ENCODE measurements around the gene PSME1.
"Not testable (repeated sequence)": the region's sequence is repeated elsewhere in the genome, so short reads cannot be mapped to it uniquely, and the experiment has no call there.

PSME1 gene

DNA sequence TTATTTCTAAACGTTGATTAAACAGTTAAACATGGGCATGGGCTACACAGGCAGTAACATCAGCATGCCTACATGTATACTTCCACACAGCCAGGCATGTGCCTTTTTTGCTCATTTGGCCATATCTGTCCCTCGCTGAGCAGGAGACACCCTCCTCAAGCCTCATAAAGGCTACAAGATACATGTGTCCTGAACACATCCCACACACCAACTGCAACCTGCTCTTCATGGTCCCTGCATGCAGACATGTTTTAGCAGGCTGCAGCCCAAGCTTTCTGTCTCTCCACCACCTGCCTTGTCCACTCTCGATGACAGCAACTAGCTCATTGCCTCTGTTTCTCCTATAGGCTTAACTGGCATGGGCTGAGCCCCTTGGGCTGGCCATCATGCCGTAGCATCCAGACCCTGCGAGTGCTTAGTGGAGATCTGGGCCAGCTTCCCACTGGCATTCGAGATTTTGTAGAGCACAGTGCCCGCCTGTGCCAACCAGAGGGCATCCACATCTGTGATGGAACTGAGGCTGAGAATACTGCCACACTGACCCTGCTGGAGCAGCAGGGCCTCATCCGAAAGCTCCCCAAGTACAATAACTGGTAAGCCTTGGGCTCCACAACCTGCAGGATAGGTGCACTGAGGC lies 39.3 kb upstream of the PSME1 start:
- peaks cover 8% of the 10 kb centered on the region for H3K27me3 ChIP-seq (ENCODE audit: insufficient read depth, low read length)
- no peaks in the 10 kb centered on the region for H3K9me3 ChIP-seq (ENCODE audit: insufficient read depth, low read depth, low read length)
- no peak overlapping the region for H3K9ac ChIP-seq (ENCODE audit: low read depth, low read length)
- no peak overlapping the region for H3K4me3 ChIP-seq (ENCODE audit: low read length)
- H3K36me3 ChIP-seq (ENCODE audit: insufficient read depth, low read depth, low read length), result peaks cover 45% of the 10 kb centered on the region
- H3K27ac ChIP-seq (ENCODE audit: low read length), result no peak overlapping the region
- peaks cover 8% of the 10 kb centered on the region; the same call in 1 of the 2 replicates for H3K4me1 ChIP-seq (ENCODE audit: insufficient read depth, low read length)

DNA sequence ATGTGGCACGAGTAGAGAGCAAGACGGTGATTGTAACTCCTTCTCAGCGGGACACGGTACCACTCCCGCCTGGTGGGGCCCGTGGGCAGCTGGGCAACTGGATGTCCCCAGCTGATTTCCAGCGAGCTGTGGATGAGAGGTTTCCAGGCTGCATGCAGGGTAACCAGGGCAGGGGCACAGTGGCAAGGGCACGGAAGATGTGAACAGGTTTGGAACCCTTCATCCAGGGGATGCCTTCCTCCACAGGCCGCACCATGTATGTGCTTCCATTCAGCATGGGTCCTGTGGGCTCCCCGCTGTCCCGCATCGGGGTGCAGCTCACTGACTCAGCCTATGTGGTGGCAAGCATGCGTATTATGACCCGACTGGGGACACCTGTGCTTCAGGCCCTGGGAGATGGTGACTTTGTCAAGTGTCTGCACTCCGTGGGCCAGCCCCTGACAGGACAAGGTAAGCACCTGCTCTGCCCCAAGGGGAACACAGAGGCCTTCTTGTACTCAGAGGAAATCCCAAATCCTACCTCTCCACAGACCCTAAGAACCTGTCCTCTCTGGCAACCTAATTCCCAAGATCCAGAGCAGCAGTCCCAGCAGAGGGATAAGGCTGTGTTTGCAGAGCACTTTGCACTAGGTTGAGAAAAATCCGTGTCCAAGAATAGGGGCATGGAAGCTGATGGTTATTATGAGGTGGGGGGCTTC lies 37.6 kb upstream of the PSME1 start:
- Histone ChIP-seq H3K9me3 (ENCODE audit: insufficient read depth, low read depth, low read length) (no peaks in the 10 kb centered on the region), H3K36me3 (ENCODE audit: insufficient read depth, low read depth, low read length) (peaks cover 58% of the 10 kb centered on the region), H3K4me1 (ENCODE audit: insufficient read depth, low read length) (peaks cover 8% of the 10 kb centered on the region; the same call in 1 of the 2 replicates), H3K4me3 (ENCODE audit: low read length) (no peak overlapping the region), H3K9ac (ENCODE audit: low read depth, low read length) (no peak overlapping the region), H3K27me3 (ENCODE audit: insufficient read depth, low read length) (no peaks in the 10 kb centered on the region), H3K27ac (ENCODE audit: low read length) (no peak overlapping the region)

DNA sequence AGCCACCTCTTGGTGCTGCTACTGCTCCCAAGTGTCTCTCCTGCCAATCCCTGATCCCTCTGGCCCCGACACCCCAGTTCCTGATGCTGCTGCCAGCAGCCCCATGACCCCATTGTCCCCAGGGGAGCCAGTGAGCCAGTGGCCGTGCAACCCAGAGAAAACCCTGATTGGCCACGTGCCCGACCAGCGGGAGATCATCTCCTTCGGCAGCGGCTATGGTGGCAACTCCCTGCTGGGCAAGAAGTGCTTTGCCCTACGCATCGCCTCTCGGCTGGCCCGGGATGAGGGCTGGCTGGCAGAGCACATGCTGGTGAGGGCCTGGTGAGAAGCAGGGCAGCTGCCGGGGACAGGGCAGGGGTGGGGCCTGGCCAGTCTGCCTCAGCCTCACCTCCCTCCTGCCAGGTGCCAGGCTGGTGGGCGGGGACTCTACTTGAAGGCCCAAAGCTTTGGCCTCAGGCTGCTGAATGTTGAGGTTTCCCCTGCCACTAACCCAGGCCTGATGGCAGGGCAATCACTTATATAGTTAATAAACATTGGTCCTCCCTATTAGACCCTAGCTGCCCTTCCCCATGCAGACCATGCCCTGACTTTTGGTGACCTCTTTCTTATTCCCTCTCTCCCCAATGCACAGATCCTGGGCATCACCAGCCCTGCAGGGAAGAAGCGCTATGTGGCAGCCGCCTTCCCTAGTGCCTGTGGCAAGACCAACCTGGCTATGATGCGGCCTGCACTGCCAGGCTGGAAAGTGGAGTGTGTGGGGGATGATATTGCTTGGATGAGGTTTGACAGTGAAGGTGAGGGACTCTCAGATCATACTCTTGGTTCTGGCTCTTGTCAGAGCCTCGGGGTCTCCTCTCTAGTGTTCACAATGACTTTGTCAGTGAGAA lies 36.8 kb upstream of the PSME1 start:
- H3K36me3 ChIP-seq (ENCODE audit: insufficient read depth, low read depth, low read length), result peaks cover 66% of the 10 kb centered on the region
- peaks cover 4% of the 10 kb centered on the region; the same call in 1 of the 2 replicates for H3K4me1 ChIP-seq (ENCODE audit: insufficient read depth, low read length)

DNA sequence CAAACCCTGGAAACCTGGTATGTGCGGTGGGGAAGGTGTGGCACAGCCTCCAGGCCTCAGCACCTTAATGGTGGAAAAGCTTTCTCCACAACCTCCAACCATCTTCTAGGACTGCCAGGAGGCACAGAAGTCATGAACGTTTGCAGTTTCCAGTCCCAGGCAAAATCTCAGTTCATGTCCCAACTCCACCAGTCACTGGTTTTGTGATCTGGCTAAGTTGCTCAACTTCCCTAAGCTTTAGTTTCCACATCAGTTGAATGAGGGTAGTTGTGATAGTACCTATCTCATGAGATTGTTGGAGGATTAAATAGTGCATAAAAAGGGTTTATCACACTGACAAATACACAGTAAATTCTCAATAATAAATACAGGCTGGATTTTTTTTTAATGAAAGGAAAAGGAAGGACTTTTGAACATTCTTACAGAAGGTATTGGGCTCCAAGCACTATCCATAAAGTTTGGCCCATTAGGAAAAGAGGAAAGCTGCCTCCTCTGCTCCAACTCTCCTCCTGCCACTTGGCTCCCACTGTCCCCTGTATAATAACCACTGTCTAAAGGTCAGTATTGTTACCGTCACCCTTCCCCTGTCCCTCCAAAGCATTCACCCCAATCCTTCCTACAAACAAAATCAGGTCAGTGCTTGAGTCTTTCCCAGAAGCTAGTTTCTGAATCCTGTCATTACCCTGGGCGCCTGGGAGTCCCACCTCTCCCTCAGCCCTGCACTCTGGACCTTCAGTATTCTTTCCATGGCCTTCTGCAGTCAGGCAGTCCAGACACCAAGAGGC lies 35.6 kb upstream of the PSME1 start:
- Histone ChIP-seq H3K9me3 (ENCODE audit: insufficient read depth, low read depth, low read length) (peaks cover 4% of the 10 kb centered on the region; the same call in 1 of the 2 replicates), H3K27me3 (ENCODE audit: insufficient read depth, low read length) (no peaks in the 10 kb centered on the region), H3K4me3 (ENCODE audit: low read length) (no peak overlapping the region), H3K9ac (ENCODE audit: low read depth, low read length) (no peak overlapping the region), H3K27ac (ENCODE audit: low read length) (no peak overlapping the region), H3K4me1 (ENCODE audit: insufficient read depth, low read length) (peaks cover 4% of the 10 kb centered on the region; the same call in 1 of the 2 replicates), H3K36me3 (ENCODE audit: insufficient read depth, low read depth, low read length) (peaks cover 67% of the 10 kb centered on the region)

More for the DNA sequence above, 36.8 kb upstream of the PSME1 start:
- Histone ChIP-seq H3K27me3 (ENCODE audit: insufficient read depth, low read length) (no peaks in the 10 kb centered on the region), H3K9me3 (ENCODE audit: insufficient read depth, low read depth, low read length) (peaks cover 4% of the 10 kb centered on the region; the same call in 1 of the 2 replicates), H3K9ac (ENCODE audit: low read depth, low read length) (no peak overlapping the region), H3K27ac (ENCODE audit: low read length) (no peak overlapping the region), H3K4me3 (ENCODE audit: low read length) (no peak overlapping the region)

DNA sequence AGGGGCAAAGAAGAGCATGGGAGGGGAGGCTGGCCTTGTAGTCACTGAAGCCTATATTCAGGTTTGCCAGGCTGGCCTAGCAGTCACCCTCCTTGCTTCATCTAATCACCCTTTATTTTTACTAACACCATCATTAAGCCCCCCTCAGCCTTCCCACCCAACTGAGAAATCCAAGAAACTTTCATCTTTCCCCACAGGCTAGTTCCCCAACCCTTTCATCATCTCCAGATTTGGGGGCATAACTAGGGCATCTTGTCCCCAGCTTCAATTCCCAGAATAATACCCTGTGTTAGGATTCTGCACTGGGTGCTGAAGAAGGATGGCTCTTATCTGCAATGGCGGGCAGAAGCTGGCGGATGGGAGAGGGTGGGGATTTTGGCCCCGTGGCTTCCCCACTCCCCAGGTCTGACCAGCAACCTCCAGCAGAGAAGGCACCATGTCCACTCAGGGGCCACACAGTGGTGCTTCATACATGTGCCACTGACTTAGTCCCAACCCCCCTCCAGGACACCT lies 35.0 kb upstream of the PSME1 start:
- Histone ChIP-seq H3K27me3 (ENCODE audit: insufficient read depth, low read length) (no peaks in the 10 kb centered on the region), H3K36me3 (ENCODE audit: insufficient read depth, low read depth, low read length) (peaks cover 67% of the 10 kb centered on the region), H3K4me3 (ENCODE audit: low read length) (no peak overlapping the region), H3K27ac (ENCODE audit: low read length) (no peak overlapping the region), H3K4me1 (ENCODE audit: insufficient read depth, low read length) (no peaks in the 10 kb centered on the region), H3K9me3 (ENCODE audit: insufficient read depth, low read depth, low read length) (peaks cover 4% of the 10 kb centered on the region; the same call in 1 of the 2 replicates), H3K9ac (ENCODE audit: low read depth, low read length) (no peak overlapping the region)

DNA sequence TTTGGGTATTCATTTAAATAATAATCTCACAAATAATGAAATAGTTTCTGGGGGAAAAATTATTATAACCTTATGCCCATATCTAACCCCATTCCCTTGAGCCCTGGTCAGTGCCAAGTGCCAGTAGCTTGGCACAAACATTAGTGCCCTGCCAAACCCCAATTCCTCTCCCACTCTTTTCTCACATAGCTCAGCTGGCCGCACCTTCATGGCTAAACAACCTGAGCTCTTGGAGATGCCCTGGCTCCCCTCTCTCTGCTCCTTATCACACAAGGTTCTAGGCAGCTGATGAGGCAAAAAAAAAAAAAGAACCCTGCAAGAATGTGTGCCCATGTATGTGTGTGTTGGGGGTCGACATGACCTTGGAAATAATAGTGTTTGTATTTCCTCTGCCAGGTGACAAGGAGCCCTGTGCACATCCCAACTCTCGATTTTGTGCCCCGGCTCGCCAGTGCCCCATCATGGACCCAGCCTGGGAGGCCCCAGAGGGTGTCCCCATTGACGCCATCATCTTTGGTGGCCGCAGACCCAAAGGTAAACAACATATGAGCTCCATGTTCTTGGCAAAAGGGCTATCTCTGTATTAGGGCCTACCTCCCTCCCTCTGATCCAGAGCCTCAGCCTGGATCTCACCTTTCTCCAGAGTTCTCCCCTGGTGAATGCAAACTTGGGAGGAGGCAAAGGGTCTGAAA lies 33.5 kb upstream of the PSME1 start:
- no peak overlapping the region for H3K9ac ChIP-seq (ENCODE audit: low read depth, low read length)
- no peaks in the 10 kb centered on the region for H3K4me1 ChIP-seq (ENCODE audit: insufficient read depth, low read length)
- peaks cover 59% of the 10 kb centered on the region for H3K36me3 ChIP-seq (ENCODE audit: insufficient read depth, low read depth, low read length)
- H3K4me3 ChIP-seq (ENCODE audit: low read length), result no peak overlapping the region
- no peak overlapping the region for H3K27ac ChIP-seq (ENCODE audit: low read length)
- H3K9me3 ChIP-seq (ENCODE audit: insufficient read depth, low read depth, low read length), result peaks cover 4% of the 10 kb centered on the region; the same call in 1 of the 2 replicates
- H3K27me3 ChIP-seq (ENCODE audit: insufficient read depth, low read length), result no peaks in the 10 kb centered on the region

DNA sequence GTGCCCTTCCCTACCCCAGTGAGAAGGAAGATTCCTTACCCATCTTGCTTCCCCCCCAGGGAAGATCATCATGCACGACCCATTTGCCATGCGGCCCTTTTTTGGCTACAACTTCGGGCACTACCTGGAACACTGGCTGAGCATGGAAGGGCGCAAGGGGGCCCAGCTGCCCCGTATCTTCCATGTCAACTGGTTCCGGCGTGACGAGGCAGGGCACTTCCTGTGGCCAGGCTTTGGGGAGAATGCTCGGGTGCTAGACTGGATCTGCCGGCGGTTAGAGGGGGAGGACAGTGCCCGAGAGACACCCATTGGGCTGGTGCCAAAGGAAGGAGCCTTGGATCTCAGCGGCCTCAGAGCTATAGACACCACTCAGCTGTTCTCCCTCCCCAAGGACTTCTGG lies 32.5 kb upstream of the PSME1 start:
- Histone ChIP-seq H3K27me3 (ENCODE audit: insufficient read depth, low read length) (no peaks in the 10 kb centered on the region), H3K27ac (ENCODE audit: low read length) (no peak overlapping the region), H3K4me3 (ENCODE audit: low read length) (no peak overlapping the region), H3K4me1 (ENCODE audit: insufficient read depth, low read length) (no peaks in the 10 kb centered on the region), H3K36me3 (ENCODE audit: insufficient read depth, low read depth, low read length) (peaks cover 50% of the 10 kb centered on the region), H3K9me3 (ENCODE audit: insufficient read depth, low read depth, low read length) (peaks cover 4% of the 10 kb centered on the region; the same call in 1 of the 2 replicates), H3K9ac (ENCODE audit: low read depth, low read length) (no peak overlapping the region)

DNA sequence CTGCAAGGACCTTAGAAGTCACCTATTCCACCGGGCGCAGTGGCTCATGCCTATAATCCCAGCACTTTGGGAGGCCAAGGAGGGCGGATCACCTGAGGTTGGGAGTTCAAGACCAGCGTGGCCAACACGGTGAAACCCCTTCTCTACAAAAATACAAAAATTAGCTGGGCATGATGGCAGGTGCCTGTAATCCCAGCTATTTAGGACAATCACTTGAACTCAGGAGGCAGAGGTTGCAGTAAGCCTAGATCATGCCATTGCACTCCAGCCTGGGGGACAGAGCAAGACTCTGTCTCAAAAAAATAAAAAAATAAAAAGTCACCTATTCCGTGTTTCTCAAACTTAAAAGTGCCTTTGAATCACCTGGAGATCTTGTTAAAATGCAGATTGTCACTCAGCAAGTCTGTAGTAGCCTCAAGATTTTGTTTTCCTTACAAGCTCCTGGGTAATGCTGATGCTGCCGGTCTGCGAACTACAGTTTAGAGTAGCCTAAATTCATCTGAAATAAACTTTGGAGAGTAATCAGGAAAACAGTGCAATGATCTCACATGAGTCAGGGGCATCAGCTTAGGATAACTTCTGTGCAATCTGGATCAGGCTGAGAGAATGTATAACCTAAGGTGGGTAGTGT lies 30.3 kb upstream of the PSME1 start:
- not testable (repeated sequence) for H3K27ac ChIP-seq (ENCODE audit: low read length); H3K9ac ChIP-seq (ENCODE audit: low read depth, low read length); H3K4me3 ChIP-seq (ENCODE audit: low read length); H3K9me3 ChIP-seq (ENCODE audit: insufficient read depth, low read depth, low read length); H3K27me3 ChIP-seq (ENCODE audit: insufficient read depth, low read length); H3K4me1 ChIP-seq (ENCODE audit: insufficient read depth, low read length)
- peaks cover 29% of the 10 kb centered on the region for H3K36me3 ChIP-seq (ENCODE audit: insufficient read depth, low read depth, low read length)

DNA sequence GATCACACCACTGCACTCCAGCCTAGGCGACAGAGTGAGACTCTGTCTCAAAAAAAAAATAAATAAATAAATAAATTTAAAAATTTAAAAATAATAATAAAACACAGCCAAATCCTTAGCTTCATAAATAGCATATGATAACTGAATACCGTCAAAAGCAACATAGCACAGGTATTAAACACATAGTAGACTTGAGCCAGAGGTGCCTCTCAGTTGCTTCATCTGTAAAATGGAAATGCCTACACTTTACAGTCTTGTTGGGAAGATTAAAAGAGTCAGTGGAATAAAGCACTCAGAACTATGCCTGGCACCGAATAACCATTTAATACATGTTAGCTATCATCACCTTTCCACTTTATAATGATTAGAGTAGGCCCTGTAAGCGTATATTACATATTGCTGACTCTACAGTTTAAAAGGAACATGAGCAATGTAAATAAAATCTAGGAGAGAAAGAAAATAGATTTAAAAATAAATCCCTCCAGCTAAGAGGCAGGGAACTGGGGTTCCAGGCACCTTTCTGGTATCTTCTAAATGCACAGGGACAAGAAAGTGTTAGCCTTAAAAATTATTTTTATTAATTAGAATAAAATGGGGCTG lies 29.2 kb upstream of the PSME1 start:
- 0 out of 2 replicates have a peak, but pooled peaks cover 2% of the 10 kb centered on the region for H3K4me1 ChIP-seq (ENCODE audit: insufficient read depth, low read length)
- H3K9me3 ChIP-seq (ENCODE audit: insufficient read depth, low read depth, low read length), result peaks cover 4% of the 10 kb centered on the region; the same call in 1 of the 2 replicates
- peaks cover 21% of the 10 kb centered on the region for H3K36me3 ChIP-seq (ENCODE audit: insufficient read depth, low read depth, low read length)
- no peaks in the 10 kb centered on the region for H3K27me3 ChIP-seq (ENCODE audit: insufficient read depth, low read length)
- H3K4me3 ChIP-seq (ENCODE audit: low read length), result no peak overlapping the region
- no peak overlapping the region for H3K9ac ChIP-seq (ENCODE audit: low read depth, low read length)
- no peak overlapping the region for H3K27ac ChIP-seq (ENCODE audit: low read length)

DNA sequence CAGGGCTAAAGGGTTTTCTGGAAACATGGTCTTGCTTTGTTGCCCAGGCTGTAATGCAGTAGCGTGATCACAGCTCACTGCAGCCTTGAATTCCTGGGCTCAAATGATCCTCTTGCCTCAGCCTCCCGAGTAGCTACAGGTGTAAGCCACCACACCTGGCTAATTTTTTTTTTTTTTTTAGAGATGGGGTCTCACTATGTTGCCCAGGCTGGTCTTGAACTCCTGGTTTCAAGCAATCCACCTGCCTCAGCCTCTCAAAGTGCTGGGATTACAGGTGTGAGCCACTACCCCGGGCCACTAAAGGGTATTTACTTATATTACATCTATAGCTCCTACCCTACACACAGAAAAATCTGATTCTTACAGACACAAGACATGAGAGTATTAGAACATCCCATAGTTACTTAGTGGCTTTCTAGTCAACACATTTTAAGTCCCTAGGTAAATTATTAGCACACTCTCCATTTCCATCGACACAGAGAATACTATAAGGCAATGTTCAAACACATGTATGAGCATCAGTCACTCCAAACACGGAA lies 27.6 kb upstream of the PSME1 start:
- H3K36me3 ChIP-seq (ENCODE audit: insufficient read depth, low read depth, low read length), result peaks cover 8% of the 10 kb centered on the region
- H3K9me3 ChIP-seq (ENCODE audit: insufficient read depth, low read depth, low read length), result peaks cover 4% of the 10 kb centered on the region; the same call in 1 of the 2 replicates
- H3K9ac ChIP-seq (ENCODE audit: low read depth, low read length), result no peak overlapping the region
- H3K4me3 ChIP-seq (ENCODE audit: low read length), result no peak overlapping the region
- H3K27ac ChIP-seq (ENCODE audit: low read length), result no peak overlapping the region
- 0 out of 2 replicates have a peak, but pooled peaks cover 2% of the 10 kb centered on the region for H3K4me1 ChIP-seq (ENCODE audit: insufficient read depth, low read length)
- H3K27me3 ChIP-seq (ENCODE audit: insufficient read depth, low read length), result no peaks in the 10 kb centered on the region

Measured in iPS-20b (cell line).